ENCODE measurements around the gene GATAD2A. TPM values are rescaled to one million over a fixed set of nuclear protein-coding genes. Genes with fewer than 3 reads are reported as not detected.
A peak's percentile ranks its signal among the peaks of the same experiment; 100 is the strongest.

The GATAD2A gene
- total and polyA plus RNA-seq, 9 of the 15 experiments (the other 6 are each of a cell fraction or from before 2014, with no cell fraction given) = 2.4 to 226 (median 44.2) TPM

DNA sequence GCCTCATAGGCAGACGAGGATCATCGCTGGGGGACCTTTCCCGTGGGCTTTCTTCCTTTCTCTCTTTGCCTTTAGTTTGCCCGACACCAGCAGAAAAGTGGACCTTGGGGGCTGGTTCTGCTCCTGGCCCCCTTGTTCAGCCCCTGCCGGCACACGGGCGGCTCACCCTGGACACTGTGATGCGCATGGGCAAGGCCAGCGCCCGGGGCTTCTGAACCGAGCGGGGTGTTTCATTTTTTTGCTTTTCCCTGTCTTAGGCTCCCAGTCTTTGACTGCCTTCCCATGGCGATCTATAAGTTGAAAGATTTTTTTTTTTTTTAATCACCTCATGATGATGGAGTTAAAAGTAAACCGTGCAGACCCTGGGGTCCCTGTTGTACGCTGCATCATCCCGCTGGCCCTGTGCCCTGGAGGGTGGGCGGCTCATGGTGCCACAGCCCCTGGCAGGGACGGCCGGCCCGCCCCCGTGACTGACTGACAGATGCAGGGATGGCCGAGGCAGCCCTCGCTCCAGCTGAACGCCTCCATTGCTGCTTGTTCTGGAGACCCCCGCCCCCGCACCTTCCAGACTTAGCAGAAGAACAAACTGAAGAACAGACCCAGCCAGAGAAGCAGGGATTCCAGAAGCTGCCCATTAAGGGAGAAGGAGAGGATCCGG, 100.3 kb downstream of the GATAD2A start:
- in situ Hi-C loops (cut with MboI) = no loop called here
- TF ChIP-seq YBX1 (IDR thresholded peaks at IDR 0.05) (no peak), RBM22 (IDR thresholded peaks at IDR 0.05; ENCODE audit: low read depth, low read length, poor library complexity, severe bottlenecking) (peak; percentile 27), CREM (IDR thresholded peaks at IDR 0.05; ENCODE audit: low read depth) (no peak)
- Histone ChIP-seq H3K4me1 (replicated peaks in 1 of 2; ENCODE audit: control insufficient read depth in 2 of 2, insufficient read depth in 2 of 2, low read length in 2 of 2) (peaks cover 0 to 16% of the 10 kb centered on the region in 2 experiments; a peak in 1 of 5 replicates), H4K20me1 (replicated peaks; ENCODE audit: control insufficient read depth, insufficient read depth, low read length) (no peaks in the 10 kb centered on the region), H3K9me3 (replicated peaks; ENCODE audit: control insufficient read depth, insufficient read depth, low read depth, low read length) (no peaks in the 10 kb centered on the region), H3K4me3 (no peak overlapping the region), H3K9me1 (ENCODE audit: control insufficient read depth, insufficient read depth, low read length) (no peaks in the 10 kb centered on the region), H3K4me2 (ENCODE audit: insufficient read depth, low read length) (no peak overlapping the region), H3K27me3 (ENCODE audit: control insufficient read depth in 2 of 2, insufficient read depth in 2 of 2, low read length in 2 of 2) (no peaks in the 10 kb centered on the region), H2AFZ (ENCODE audit: low read depth, low read length) (no peak overlapping the region), H3K36me3 (ENCODE audit: control insufficient read depth, insufficient read depth, low read length) (peaks cover 68% of the 10 kb centered on the region; the same call in 2 of the 3 replicates), H3K79me2 (ENCODE audit: control insufficient read depth, insufficient read depth, low read length) (no peaks in the 10 kb centered on the region), H3K9ac (ENCODE audit: insufficient read depth in 1 of 2, low read depth in 2 of 2, low read length in 2 of 2) (no peak overlapping the region), H3K27ac (ENCODE audit: extremely low read depth, low read depth, low read length) (no peak overlapping the region)
- WGBS (ENCODE audit: insufficient coverage, low coverage, missing lambda C conversion rate) = 96% methylated on average over 23 of the region's 27 CpGs
- no peak for DNase-seq (ENCODE audit: extremely low read depth in 1 of 4, low spot score in 3 of 4)
- CTCF ChIA-PET (ENCODE audit: low intra/inter-chr PET ratio) = no interaction called here
- no TSS peak for BruUV-seq (replicated peaks)
- intact Hi-C loops (cut with micrococcal nuclease) = no loop called here
- no peak for ATAC-seq
- POLR2A ChIA-PET = interaction anchor here (0.6 kb wide), 1 partner anchor 19 kb away, joined by 3 read pairs; no protein-coding TSS in a partner anchor
- no peak for FAIRE-seq

- Histone ChIP-seq H3K27me3 (ENCODE audit: control insufficient read depth in 2 of 2, insufficient read depth in 2 of 2, low read length in 2 of 2) (no peaks in the 10 kb centered on the region), H3K4me3 (no peak overlapping the region), H3K4me2 (ENCODE audit: insufficient read depth, low read length) (no peak overlapping the region), H3K79me2 (ENCODE audit: control insufficient read depth, insufficient read depth, low read length) (no peaks in the 10 kb centered on the region), H3K9me1 (ENCODE audit: control insufficient read depth, insufficient read depth, low read length) (no peaks in the 10 kb centered on the region), H2AFZ (ENCODE audit: low read depth, low read length) (no peak overlapping the region), H3K36me3 (ENCODE audit: control insufficient read depth, insufficient read depth, low read length) (peaks cover 60% of the 10 kb centered on the region; the same call in 2 of the 3 replicates), H4K20me1 (replicated peaks; ENCODE audit: control insufficient read depth, insufficient read depth, low read length) (no peaks in the 10 kb centered on the region), H3K4me1 (replicated peaks in 1 of 2; ENCODE audit: control insufficient read depth in 2 of 2, insufficient read depth in 2 of 2, low read length in 2 of 2) (peaks cover 0 to 10% of the 10 kb centered on the region in 2 experiments; a peak in 1 of 5 replicates), H3K9ac (ENCODE audit: insufficient read depth in 1 of 2, low read depth in 2 of 2, low read length in 2 of 2) (no peak overlapping the region), H3K9me3 (replicated peaks; ENCODE audit: control insufficient read depth, insufficient read depth, low read depth, low read length) (no peaks in the 10 kb centered on the region), H3K27ac (ENCODE audit: extremely low read depth, low read depth, low read length) (no peak overlapping the region)
- intact Hi-C loops (cut with micrococcal nuclease) = no loop called here
- FAIRE-seq (no peak), ATAC-seq (no peak), DNase-seq (ENCODE audit: extremely low read depth in 1 of 4, low spot score in 3 of 4) (no peak)
- in situ Hi-C loops (cut with MboI) = no loop called here
- TF ChIP-seq RFX5 (IDR thresholded peaks at IDR 0.05; ENCODE audit: low read depth, low read length) = no peak
- TF ChIP-seq ZNF174 (CRISPR knock-in tag; IDR thresholded peaks at IDR 0.05) = no peak
- TF ChIP-seq DMBX1 (CRISPR knock-in tag; IDR thresholded peaks at IDR 0.05; ENCODE audit: borderline replicate concordance) = no peak
- TF ChIP-seq RFX1 (IDR thresholded peaks at IDR 0.05) = no peak
- no peak for TF ChIP-seq ZNF224 (CRISPR knock-in tag; IDR thresholded peaks at IDR 0.05)
- TF ChIP-seq SP2 (IDR thresholded peaks at IDR 0.05; ENCODE audit: extremely low read depth, low read depth, low read length, poor library complexity, severe bottlenecking) = no peak
- no peak for TF ChIP-seq ZNF699 (CRISPR knock-in tag; IDR thresholded peaks at IDR 0.05; ENCODE audit: insufficient replicate concordance)
- ChIA-PET CTCF (ENCODE audit: low intra/inter-chr PET ratio) (no interaction called here), POLR2A (interaction anchor here (0.6 kb wide), 1 partner anchor 118 kb away, joined by 3 read pairs; no protein-coding TSS in a partner anchor)
- BruUV-seq (replicated peaks) = TSS peak; percentile 38
- WGBS (ENCODE audit: insufficient coverage, low coverage, missing lambda C conversion rate) = 93% methylated on average over 12 of the region's 12 CpGs
These were observed 101.1 kb downstream of the GATAD2A start for GRCh38 chr19:19506592-19506991.
